Caco-2 (cell line): Measurements from ENCODE around the gene LCOR. TPM values are rescaled to one million over a fixed set of nuclear protein-coding genes. Genes with fewer than 3 reads are reported as not detected.

Source experiments
- BruUV-seq: library from RNA; stranded (reverse); fragments of 400-500 nt; replicated peaks from 2 replicates; lab custom pipeline; 2021; lab: Mats Ljungman, UMichigan
- CTCF ChIA-PET: fragments of 300-600 bp; sonication (Branson Sonifier 250); formaldehyde crosslinking; loops from one replicate; lab custom pipeline; 2022; ENCODE audit warnings: antibody characterized with exemption; lab: Charles Lee
- POLR2A ChIA-PET: fragments of 300-600 bp; sonication (Branson Sonifier 250); formaldehyde crosslinking; loops from one replicate; lab custom pipeline; 2022; ENCODE audit warnings: antibody characterized with exemption; lab: Charles Lee
- DNase-seq, 2 experiments: peaks; one replicate each; pipeline versions ENCODE4 v3.0.0 to v3.0.0-alpha.2; 2020 to 2022
- H3K27me3 ChIP-seq: replicated peaks from 2 replicates; pipeline ENCODE4 v1.6.0; 2011; ENCODE audit warnings: low read length; ENCODE audit not compliant: control insufficient read depth, insufficient read depth
- H3K36me3 ChIP-seq: 2 replicates; pipeline ENCODE4 v1.5.1; 2011; ENCODE audit warnings: low read length; ENCODE audit not compliant: control insufficient read depth, insufficient read depth
- H3K4me1 ChIP-seq: fragments of 250-450 bp; sonication (Bioruptor Pico); 2 replicates; pipeline ENCODE4 v1.5.1; 2020; ENCODE audit warnings: mild to moderate bottlenecking
- H3K4me3 ChIP-seq: 2 replicates; pipeline ENCODE4 v1.5.1; 2011; ENCODE audit warnings: low read depth, mild to moderate bottlenecking, control low read depth, low read length
- H3K9me3 ChIP-seq: fragments of 250-450 bp; sonication (Bioruptor Pico); 2 replicates; pipeline ENCODE4 v1.5.1; 2020; ENCODE audit warnings: mild to moderate bottlenecking, moderate library complexity
- H3K27ac Mint-ChIP-seq: one replicate; pipeline ENCODE4 v1.8.0; 2022; ENCODE audit warnings: mixed read lengths; ENCODE audit not compliant: unreplicated experiment
- H3K27me3 Mint-ChIP-seq: one replicate; pipeline ENCODE4 v1.8.0; 2022; ENCODE audit warnings: mixed read lengths; ENCODE audit not compliant: insufficient read depth, unreplicated experiment
- H3K36me3 Mint-ChIP-seq: one replicate; pipeline ENCODE4 v1.8.0; 2022; ENCODE audit warnings: mild to moderate bottlenecking, mixed read lengths; ENCODE audit not compliant: insufficient read depth, unreplicated experiment
- H3K4me1 Mint-ChIP-seq: one replicate; pipeline ENCODE4 v1.8.0; 2022; ENCODE audit warnings: low read depth, mixed read lengths; ENCODE audit not compliant: unreplicated experiment
- H3K4me3 Mint-ChIP-seq: one replicate; pipeline ENCODE4 v1.8.0; 2022; ENCODE audit warnings: mild to moderate bottlenecking, moderate library complexity, mixed read lengths; ENCODE audit not compliant: unreplicated experiment
- H3K9me3 Mint-ChIP-seq: one replicate; pipeline ENCODE4 v1.8.0; 2022; ENCODE audit warnings: mixed read lengths; ENCODE audit not compliant: unreplicated experiment
- intact Hi-C: fragments of 100-400 bp; cut with micrococcal nuclease; formaldehyde crosslinking; loops from one replicate; pipeline ENCODE4 v1.10.0; 2022; ENCODE audit not compliant: unreplicated experiment
- total RNA-seq: library from RNA; stranded (reverse); gene quantifications from 2 replicates; pipeline ENCODE4 v1.2.3, GENCODE V29; 2022
- TF ChIP-seq, protein P1 (sequence below), 2 experiments: fragments of 200-600 bp in 1 of 2; IDR thresholded peaks; 1 replicate in 1 of 2; 2 replicates in 1 of 2; pipeline versions ENCODE4 v1.5.1 to v1.8.0; 2011 to 2022; ENCODE audit warnings: antibody characterized with exemption in 1 of 2, control low read depth in 1 of 2, inconsistent platforms in 1 of 2, low read depth in 1 of 2, low read length in 1 of 2, mild to moderate bottlenecking in 1 of 2, moderate library complexity in 1 of 2; ENCODE audit not compliant: insufficient read depth in 1 of 2, severe bottlenecking in 1 of 2, unreplicated experiment in 1 of 2

The LCOR gene
- total RNA-seq, 1 experiment from 2014 or later, result 51.8 TPM

- Mint-ChIP-seq H3K4me1 (no peaks in the 10 kb centered on the region), H3K4me3 (no peak overlapping the region), H3K27me3 (peaks cover 2% of the 10 kb centered on the region), H3K9me3 (peaks cover 14% of the 10 kb centered on the region), H3K36me3 (no peaks in the 10 kb centered on the region), H3K27ac (no peak overlapping the region)
- no peak overlapping the region for H3K4me3 ChIP-seq
- H3K36me3 ChIP-seq, result no peaks in the 10 kb centered on the region
- intact Hi-C loops, result no loop called here
- peaks cover 17% of the 10 kb centered on the region for H3K9me3 ChIP-seq
- no peak for DNase-seq
- CTCF ChIA-PET, result no interaction called here
- no TSS peak for BruUV-seq
- 0 out of 2 replicates have a peak, but pooled peaks cover 6% of the 10 kb centered on the region for H3K4me1 ChIP-seq
- TF ChIP-seq, protein P1, sequence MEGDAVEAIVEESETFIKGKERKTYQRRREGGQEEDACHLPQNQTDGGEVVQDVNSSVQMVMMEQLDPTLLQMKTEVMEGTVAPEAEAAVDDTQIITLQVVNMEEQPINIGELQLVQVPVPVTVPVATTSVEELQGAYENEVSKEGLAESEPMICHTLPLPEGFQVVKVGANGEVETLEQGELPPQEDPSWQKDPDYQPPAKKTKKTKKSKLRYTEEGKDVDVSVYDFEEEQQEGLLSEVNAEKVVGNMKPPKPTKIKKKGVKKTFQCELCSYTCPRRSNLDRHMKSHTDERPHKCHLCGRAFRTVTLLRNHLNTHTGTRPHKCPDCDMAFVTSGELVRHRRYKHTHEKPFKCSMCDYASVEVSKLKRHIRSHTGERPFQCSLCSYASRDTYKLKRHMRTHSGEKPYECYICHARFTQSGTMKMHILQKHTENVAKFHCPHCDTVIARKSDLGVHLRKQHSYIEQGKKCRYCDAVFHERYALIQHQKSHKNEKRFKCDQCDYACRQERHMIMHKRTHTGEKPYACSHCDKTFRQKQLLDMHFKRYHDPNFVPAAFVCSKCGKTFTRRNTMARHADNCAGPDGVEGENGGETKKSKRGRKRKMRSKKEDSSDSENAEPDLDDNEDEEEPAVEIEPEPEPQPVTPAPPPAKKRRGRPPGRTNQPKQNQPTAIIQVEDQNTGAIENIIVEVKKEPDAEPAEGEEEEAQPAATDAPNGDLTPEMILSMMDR (IDR thresholded peaks at IDR 0.05; ENCODE audit: insufficient read depth in 1 of 2, low read depth in 1 of 2, low read length in 1 of 2, severe bottlenecking in 1 of 2, unreplicated experiment in 1 of 2), result no peak
- POLR2A ChIA-PET, result no interaction called here
- no peaks in the 10 kb centered on the region for H3K27me3 ChIP-seq
Observed at GRCh38 chr10:97003151-97003803, 171.2 kb downstream of the LCOR start.

- Mint-ChIP-seq H3K4me1 (no peaks in the 10 kb centered on the region), H3K27me3 (peaks cover 2% of the 10 kb centered on the region), H3K9me3 (peaks cover 14% of the 10 kb centered on the region), H3K36me3 (no peaks in the 10 kb centered on the region), H3K27ac (no peak overlapping the region), H3K4me3 (no peak overlapping the region)
- TF ChIP-seq, protein P1 (IDR thresholded peaks at IDR 0.05; ENCODE audit: insufficient read depth in 1 of 2, low read depth in 1 of 2, low read length in 1 of 2, severe bottlenecking in 1 of 2, unreplicated experiment in 1 of 2), result no peak
- Histone ChIP-seq H3K36me3 (no peaks in the 10 kb centered on the region), H3K27me3 (no peaks in the 10 kb centered on the region), H3K9me3 (peaks cover 17% of the 10 kb centered on the region), H3K4me1 (0 out of 2 replicates have a peak, but pooled peaks cover 6% of the 10 kb centered on the region), H3K4me3 (no peak overlapping the region)
- ChIA-PET POLR2A (no interaction called here), CTCF (no interaction called here)
- intact Hi-C loops, result no loop called here
- no peak for DNase-seq
- no TSS peak for BruUV-seq
Observed at GRCh38 chr10:97003804-97004201, 171.7 kb downstream of the LCOR start.

DNA sequence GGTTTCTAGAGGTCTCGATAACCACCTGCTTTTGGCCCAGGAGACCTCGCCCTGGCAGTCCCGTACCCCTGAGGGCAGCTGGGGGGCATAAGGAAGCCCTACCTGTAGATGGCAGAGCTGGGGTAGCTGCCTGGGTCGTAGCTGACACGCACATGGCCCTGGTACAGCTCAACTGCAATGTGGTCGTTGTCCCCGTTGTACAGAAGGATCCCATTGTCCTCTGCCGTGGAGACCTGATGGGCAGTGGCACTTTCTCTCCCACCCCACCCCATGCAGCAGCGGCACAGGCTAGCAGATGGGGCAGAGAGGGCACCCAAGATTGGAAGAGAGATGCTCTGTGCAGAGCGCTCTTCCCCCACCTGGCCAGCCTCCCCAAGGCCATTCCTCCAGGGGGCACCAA, 172.5 kb downstream of the LCOR start:
- peaks cover 14% of the 10 kb centered on the region for H3K9me3 Mint-ChIP-seq
- no peaks in the 10 kb centered on the region for H3K27me3 ChIP-seq
- TF ChIP-seq, protein P1 (IDR thresholded peaks at IDR 0.05; ENCODE audit: insufficient read depth in 1 of 2, low read depth in 1 of 2, low read length in 1 of 2, severe bottlenecking in 1 of 2, unreplicated experiment in 1 of 2), result no peak
- H3K27me3 Mint-ChIP-seq, result peaks cover 2% of the 10 kb centered on the region
- ChIA-PET POLR2A (no interaction called here), CTCF (no interaction called here)
- peaks cover 17% of the 10 kb centered on the region for H3K9me3 ChIP-seq
- DNase-seq, result no peak
- H3K4me3 ChIP-seq, result no peak overlapping the region
- H3K4me1 Mint-ChIP-seq, result no peaks in the 10 kb centered on the region
- no peaks in the 10 kb centered on the region for H3K36me3 ChIP-seq
- H3K4me3 Mint-ChIP-seq, result no peak overlapping the region
- H3K36me3 Mint-ChIP-seq, result no peaks in the 10 kb centered on the region
- 0 out of 2 replicates have a peak, but pooled peaks cover 6% of the 10 kb centered on the region for H3K4me1 ChIP-seq
- intact Hi-C loops, result no loop called here
- BruUV-seq, result no TSS peak
- no peak overlapping the region for H3K27ac Mint-ChIP-seq
